Vagina (tissue), 2 donors: ENCODE results near the gene PXN. TPM values are rescaled to one million over a fixed set of nuclear protein-coding genes. Genes with fewer than 3 reads are reported as not detected.

Experiments
- DNase-seq, 2 donors: peaks; one replicate each; pipeline ENCODE4 v3.0.0-alpha.2; 2017; ENCODE audit errors: extremely low spot score in 2 of 2
- H3K27ac ChIP-seq: fragments of 200-600 bp; sonication (generic); one replicate; pipeline ENCODE4 v1.5.1; 2019
- H3K27me3 ChIP-seq: fragments of 200-600 bp; sonication (generic); one replicate; pipeline ENCODE4 v1.5.1; 2019
- H3K36me3 ChIP-seq, 2 donors: fragments of 200-600 bp; sonication (generic); one replicate each; pipeline ENCODE4 v1.5.1; 2017 to 2019
- H3K4me1 ChIP-seq: fragments of 200-600 bp; sonication (generic); one replicate; pipeline ENCODE4 v1.5.1; 2019
- H3K4me3 ChIP-seq, 2 donors: fragments of 200-600 bp; sonication (generic); 1 replicate in 1 of 2; 2 replicates in 1 of 2; pipeline ENCODE4 v1.5.1; 2016 to 2019
- H3K9me3 ChIP-seq: fragments of 200-600 bp; sonication (generic); one replicate; pipeline ENCODE4 v1.5.1; 2019
- POLR2A ChIP-seq, 2 donors: fragments of 450-650 bp; IDR thresholded peaks; one replicate each; pipeline ENCODE4 v1.6.1; 2017; ENCODE audit warnings: antibody characterized with exemption in 2 of 2, mild to moderate bottlenecking in 2 of 2, moderate library complexity in 2 of 2
- POLR2AphosphoS5 ChIP-seq, 2 donors: sonication (generic); formaldehyde crosslinking; IDR thresholded peaks; one replicate each; pipeline ENCODE4 v1.9.0; 2017; ENCODE audit warnings: antibody characterized with exemption in 2 of 2, mild to moderate bottlenecking in 2 of 2, low read depth in 1 of 2; ENCODE audit not compliant: insufficient read depth in 1 of 2
- intact Hi-C: fragments of 100-400 bp; cut with DNase I; formaldehyde crosslinking; loops from one replicate; pipeline ENCODE4 v1.15.1; 2023
- total RNA-seq: library from RNA; depleted of rRNA; stranded (reverse); fragments of >200 nt; gene quantifications from one replicate; pipeline ENCODE4 v1.2.3, GENCODE V29; 2016
- TF ChIP-seq, protein P1 (sequence below), 3 experiments: fragments of 450-650 bp in 2 of 3; fragments of 200-600 bp in 1 of 3; sonication (generic) in 1 of 3; IDR thresholded peaks; one replicate each; pipeline ENCODE4 v1.5.1; 2017 to 2019; ENCODE audit warnings: antibody characterized with exemption in 3 of 3, mild to moderate bottlenecking in 2 of 3, moderate library complexity in 2 of 3

Gene PXN
- total RNA-seq, 1 donor from 2014 or later, result 95.3 TPM

DNA sequence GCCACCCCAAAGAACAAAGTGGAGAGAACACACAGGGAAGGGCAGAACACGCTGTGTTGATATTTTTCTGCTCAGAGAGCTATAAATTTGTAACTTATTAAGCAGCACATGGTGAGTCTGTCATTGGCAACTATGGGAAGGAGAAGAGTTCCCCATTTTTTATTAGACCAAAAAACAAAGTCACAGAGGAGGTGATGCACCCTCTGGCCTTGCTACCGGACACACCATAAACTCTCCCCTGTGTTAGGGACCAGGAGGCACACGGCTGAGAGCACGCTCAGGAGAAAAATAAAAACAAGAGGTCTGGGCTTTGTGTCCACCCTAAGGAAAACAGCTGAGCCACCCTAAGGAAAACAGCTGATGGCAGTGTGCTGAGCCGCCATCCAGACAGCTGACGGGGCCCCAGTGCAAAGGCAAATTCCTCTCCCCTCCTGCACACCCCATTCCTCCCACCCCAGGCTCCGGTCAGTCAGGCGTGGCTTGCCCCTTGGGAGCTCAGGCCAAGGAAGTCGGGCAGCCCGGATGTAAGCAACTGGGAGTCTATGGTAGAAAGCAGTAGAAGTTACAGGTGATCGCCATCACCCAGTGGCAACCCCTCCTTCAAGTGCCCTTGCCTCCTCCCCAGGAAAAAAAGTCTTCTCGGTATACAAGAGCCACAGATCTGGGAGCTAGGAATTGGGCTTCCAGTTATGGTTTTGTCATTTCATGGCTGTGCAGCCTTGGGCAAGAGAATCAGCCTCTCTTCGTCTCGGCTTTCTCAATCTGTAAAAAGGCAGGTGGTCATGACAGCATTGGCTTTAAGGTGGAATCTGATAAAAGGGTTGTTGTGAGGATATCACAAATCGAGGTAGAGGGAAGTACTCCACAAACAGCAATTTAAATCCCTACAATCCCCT lies 2.4 kb downstream of the PXN start:
- no peaks in the 10 kb centered on the region for H3K36me3 ChIP-seq
- H3K4me3 ChIP-seq, result peak overlapping the region; percentile 69 to 94
- no peak for DNase-seq
- peaks cover 75% of the 10 kb centered on the region for H3K4me1 ChIP-seq
- H3K27me3 ChIP-seq, result no peaks in the 10 kb centered on the region
- intact Hi-C loops, result no loop called here
- H3K27ac ChIP-seq, result peak overlapping the region; percentile 86
- TF ChIP-seq, protein P1, sequence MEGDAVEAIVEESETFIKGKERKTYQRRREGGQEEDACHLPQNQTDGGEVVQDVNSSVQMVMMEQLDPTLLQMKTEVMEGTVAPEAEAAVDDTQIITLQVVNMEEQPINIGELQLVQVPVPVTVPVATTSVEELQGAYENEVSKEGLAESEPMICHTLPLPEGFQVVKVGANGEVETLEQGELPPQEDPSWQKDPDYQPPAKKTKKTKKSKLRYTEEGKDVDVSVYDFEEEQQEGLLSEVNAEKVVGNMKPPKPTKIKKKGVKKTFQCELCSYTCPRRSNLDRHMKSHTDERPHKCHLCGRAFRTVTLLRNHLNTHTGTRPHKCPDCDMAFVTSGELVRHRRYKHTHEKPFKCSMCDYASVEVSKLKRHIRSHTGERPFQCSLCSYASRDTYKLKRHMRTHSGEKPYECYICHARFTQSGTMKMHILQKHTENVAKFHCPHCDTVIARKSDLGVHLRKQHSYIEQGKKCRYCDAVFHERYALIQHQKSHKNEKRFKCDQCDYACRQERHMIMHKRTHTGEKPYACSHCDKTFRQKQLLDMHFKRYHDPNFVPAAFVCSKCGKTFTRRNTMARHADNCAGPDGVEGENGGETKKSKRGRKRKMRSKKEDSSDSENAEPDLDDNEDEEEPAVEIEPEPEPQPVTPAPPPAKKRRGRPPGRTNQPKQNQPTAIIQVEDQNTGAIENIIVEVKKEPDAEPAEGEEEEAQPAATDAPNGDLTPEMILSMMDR (IDR thresholded peaks at IDR 0.05), result no peak
- TF ChIP-seq POLR2AphosphoS5 (IDR thresholded peaks at IDR 0.05; ENCODE audit: insufficient read depth in 1 of 2, low read depth in 1 of 2) (no peak), POLR2A (IDR thresholded peaks at IDR 0.05) (no peak)
- no peaks in the 10 kb centered on the region for H3K9me3 ChIP-seq

DNA sequence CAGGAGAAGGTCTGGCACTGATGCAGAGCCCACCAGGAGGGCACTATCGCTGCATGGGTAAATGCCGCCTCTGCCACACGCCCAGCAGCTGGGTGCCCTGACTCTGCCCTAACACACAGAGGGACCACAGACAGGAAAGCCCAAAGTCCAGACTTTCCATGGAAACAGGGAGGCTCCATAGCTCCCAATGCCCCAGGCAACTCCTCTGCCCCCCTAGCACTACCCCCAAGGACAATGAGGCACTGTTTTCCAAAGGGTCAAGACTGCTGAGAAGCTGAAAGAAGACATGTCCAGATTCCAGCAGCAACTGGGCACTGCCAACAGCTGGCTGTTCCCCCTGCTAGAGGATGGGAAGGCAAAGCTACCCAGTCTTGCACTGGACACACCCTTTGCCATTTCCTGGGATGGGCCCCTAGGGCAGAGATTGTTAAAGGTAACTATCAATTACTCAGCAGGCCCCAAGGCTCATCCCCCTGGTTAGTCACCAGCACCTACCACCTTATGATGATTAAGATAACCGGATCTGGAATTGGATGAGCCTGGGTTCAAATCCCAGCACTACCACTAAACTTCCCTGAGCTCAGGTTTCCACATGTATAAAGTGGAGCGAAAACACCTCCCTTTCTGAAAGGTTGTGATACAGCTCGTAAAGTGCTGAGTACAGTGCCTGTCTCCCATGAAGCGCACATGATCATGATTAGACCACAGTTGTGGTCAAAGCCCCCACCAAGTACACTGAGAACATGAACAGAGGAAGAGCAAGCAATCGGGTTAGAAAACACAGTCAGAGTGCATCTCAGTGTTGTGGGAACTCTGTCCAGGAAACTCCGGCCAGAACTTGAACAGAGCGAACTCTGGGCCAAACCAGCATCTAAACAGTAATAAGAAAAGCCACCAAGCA lies 3.3 kb downstream of the PXN start:
- TF ChIP-seq POLR2AphosphoS5 (IDR thresholded peaks at IDR 0.05; ENCODE audit: insufficient read depth in 1 of 2, low read depth in 1 of 2) (no peak), POLR2A (IDR thresholded peaks at IDR 0.05) (no peak)
- TF ChIP-seq, protein P1 (IDR thresholded peaks at IDR 0.05), result no peak
- Histone ChIP-seq H3K36me3 (no peaks in the 10 kb centered on the region), H3K9me3 (no peaks in the 10 kb centered on the region), H3K27ac (peak overlapping the region; percentile 86), H3K4me1 (peaks cover 84% of the 10 kb centered on the region), H3K27me3 (no peaks in the 10 kb centered on the region), H3K4me3 (peak overlapping the region; percentile 69 to 94)
- DNase-seq, result no peak
- intact Hi-C loops, result no loop called here

DNA sequence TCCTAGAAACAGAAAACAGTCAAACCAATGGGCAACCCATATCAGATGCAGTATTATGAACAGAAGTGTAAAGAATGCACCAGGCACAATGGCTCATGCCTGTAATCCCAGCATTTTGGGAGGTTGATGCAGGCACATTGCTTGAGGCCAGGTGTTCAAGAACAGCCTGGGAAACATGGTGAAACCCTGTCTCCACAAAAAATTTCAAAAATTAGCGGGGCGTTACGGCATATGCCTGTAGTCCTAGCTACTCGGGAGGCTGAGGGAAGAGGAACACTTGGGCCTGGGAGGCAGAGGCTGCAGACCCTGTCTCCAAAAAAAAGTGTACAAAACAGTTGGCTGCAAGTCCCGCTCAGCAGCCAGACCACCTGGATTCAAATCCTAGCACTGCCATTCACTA lies 4.9 kb downstream of the PXN start:
- TF ChIP-seq, protein P1 (IDR thresholded peaks at IDR 0.05), result no peak
- TF ChIP-seq POLR2A (IDR thresholded peaks at IDR 0.05), result no peak
- Histone ChIP-seq H3K36me3 (no peaks in the 10 kb centered on the region), H3K27me3 (no peaks in the 10 kb centered on the region), H3K9me3 (no peaks in the 10 kb centered on the region), H3K4me3 (no peak overlapping the region), H3K4me1 (peaks cover 95% of the 10 kb centered on the region), H3K27ac (peak overlapping the region; percentile 86)
- no peak for DNase-seq
- intact Hi-C loops, result no loop called here

DNA sequence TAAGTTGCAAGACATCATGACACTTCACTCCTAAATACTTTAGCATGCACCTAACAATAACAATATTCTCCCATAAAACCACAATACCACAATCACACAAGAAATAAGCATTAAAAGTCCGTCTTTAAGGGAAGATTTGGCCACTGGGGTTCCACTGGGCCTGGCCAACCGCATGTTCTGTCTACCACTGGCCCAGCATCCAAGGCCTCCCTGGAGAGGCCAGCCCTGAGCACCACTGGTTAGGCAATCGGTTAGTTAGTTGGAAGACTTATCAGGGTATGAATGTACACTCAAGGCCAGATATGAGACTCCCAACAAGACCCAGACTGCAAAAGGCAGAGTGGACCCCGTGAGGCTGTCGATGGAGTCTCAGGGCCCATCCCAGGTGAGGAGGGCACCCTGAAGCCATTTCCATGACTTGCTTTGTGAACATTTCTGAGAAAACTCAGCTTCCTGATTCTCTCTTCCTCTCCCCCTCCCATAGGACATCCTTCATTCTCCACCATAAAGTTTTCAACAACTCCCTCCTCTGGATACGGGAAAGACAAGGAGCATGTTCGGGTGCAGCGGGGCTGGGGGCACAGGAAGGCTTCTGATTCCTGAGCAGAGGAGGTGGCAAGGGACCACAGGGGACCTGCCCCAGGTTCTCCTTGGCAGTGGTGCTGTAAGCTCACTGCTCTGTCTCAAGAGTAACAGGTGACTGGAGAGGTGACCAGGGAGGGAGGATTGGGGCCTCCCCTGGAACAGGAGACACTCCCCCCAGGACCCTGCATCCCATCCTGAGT lies 5.9 kb downstream of the PXN start:
- H3K9me3 ChIP-seq, result no peaks in the 10 kb centered on the region
- TF ChIP-seq POLR2AphosphoS5 (IDR thresholded peaks at IDR 0.05; ENCODE audit: insufficient read depth in 1 of 2, low read depth in 1 of 2) (no peak), POLR2A (IDR thresholded peaks at IDR 0.05) (no peak)
- TF ChIP-seq, protein P1 (IDR thresholded peaks at IDR 0.05), result no peak
- intact Hi-C loops, result no loop called here
- no peaks in the 10 kb centered on the region for H3K27me3 ChIP-seq
- no peak for DNase-seq
- H3K4me1 ChIP-seq, result peaks cover 94% of the 10 kb centered on the region
- H3K36me3 ChIP-seq, result no peaks in the 10 kb centered on the region
- H3K4me3 ChIP-seq, result no peak overlapping the region
- peak overlapping the region; percentile 86 for H3K27ac ChIP-seq
